B cell (primary cell): Measurements from ENCODE around the gene FBXL20. TPM values are rescaled to one million over a fixed set of nuclear protein-coding genes. Genes with fewer than 3 reads are reported as not detected.

Source experiments
- ATAC-seq: fragments of 200-7000 bp; cut with Tn5 transposase; one replicate; pipeline ENCODE4 v1.10.0; 2021; ENCODE audit warnings: low read depth, mild to moderate bottlenecking, moderate number of reproducible peaks, moderate library complexity
- CTCF ChIA-PET: fragments of 350-600 bp; sonication (Branson Sonifier 250); formaldehyde crosslinking; loops from one replicate; lab custom pipeline; 2021; ENCODE audit warnings: antibody characterized with exemption, inconsistent platforms; lab: Charles Lee
- POLR2A ChIA-PET: fragments of 350-600 bp; sonication (Branson Sonifier 250); formaldehyde crosslinking; loops from one replicate; lab custom pipeline; 2021; ENCODE audit warnings: antibody characterized with exemption; lab: Charles Lee
- DNase-seq: peaks from one replicate; pipeline ENCODE4 v3.0.0; 2013
- H2AFZ ChIP-seq: 2 replicates; pipeline ENCODE4 v1.6.1; 2012; ENCODE audit warnings: mild to moderate bottlenecking, low read depth, low read length; ENCODE audit not compliant: insufficient read depth, poor library complexity, severe bottlenecking
- H3K27ac ChIP-seq, 2 donors: 1 replicate in 1 of 2; 2 replicates in 1 of 2; pipeline ENCODE4 v1.5.1; 2012 to 2013; ENCODE audit warnings: low read length in 2 of 2, mild to moderate bottlenecking in 2 of 2, moderate library complexity in 1 of 2
- H3K27me3 ChIP-seq, 4 experiments: fragments of 200-600 bp in 1 of 4; sonication (generic) in 1 of 4; replicated peaks in 1 of 4; 1 replicate in 2 of 4; 2 replicates in 2 of 4; pipeline versions ENCODE4 v1.6.1 to v1.7.0; 2013 to 2016; ENCODE audit warnings: low read length in 3 of 4, mild to moderate bottlenecking in 2 of 4, mixed read lengths in 1 of 4, moderate library complexity in 1 of 4; ENCODE audit not compliant: insufficient read depth in 4 of 4, control insufficient read depth in 3 of 4; ENCODE audit errors: control extremely low read depth in 1 of 4
- H3K36me3 ChIP-seq, 2 experiments: replicated peaks in 1 of 2; 1 replicate in 1 of 2; 2 replicates in 1 of 2; pipeline versions ENCODE4 v1.6.1 to v1.7.1; 2013; ENCODE audit warnings: low read length in 1 of 2; ENCODE audit not compliant: insufficient read depth in 2 of 2, control insufficient read depth in 1 of 2; ENCODE audit errors: control extremely low read depth in 1 of 2, extremely low read depth in 1 of 2
- H3K4me1 ChIP-seq, 2 donors: fragments of 200-600 bp in 1 of 2; sonication (generic) in 1 of 2; 1 replicate in 1 of 2; 2 replicates in 1 of 2; pipeline versions ENCODE4 v1.5.1 to v1.6.1; 2013 to 2017; ENCODE audit warnings: low read length in 2 of 2; ENCODE audit not compliant: control insufficient read depth in 2 of 2, insufficient read depth in 2 of 2
- H3K4me2 ChIP-seq: replicated peaks from 2 replicates; pipeline ENCODE3; 2012; ENCODE audit warnings: mild to moderate bottlenecking, low read depth, low read length; ENCODE audit not compliant: poor library complexity, severe bottlenecking
- H3K4me3 ChIP-seq, 5 experiments: fragments of 200-600 bp in 1 of 5; sonication (generic) in 1 of 5; 1 replicate in 3 of 5; 2 replicates in 2 of 5; pipeline versions ENCODE4 v1.5.1 to v1.7.0; 2011 to 2016; ENCODE audit warnings: low read length in 4 of 5, mild to moderate bottlenecking in 4 of 5, low read depth in 2 of 5, control low read depth in 1 of 5, moderate library complexity in 1 of 5; ENCODE audit not compliant: insufficient read depth in 1 of 5; ENCODE audit errors: control extremely low read depth in 1 of 5, extremely low read depth in 1 of 5
- H3K79me2 ChIP-seq: fragments of 200-600 bp; sonication (generic); one replicate; pipeline ENCODE4 v1.6.0; 2016; ENCODE audit warnings: low read length; ENCODE audit not compliant: control insufficient read depth, insufficient read depth
- H3K9ac ChIP-seq: fragments of 200-600 bp; sonication (generic); 2 replicates; pipeline ENCODE4 v1.6.1; 2017; ENCODE audit warnings: mild to moderate bottlenecking, low read length, moderate library complexity
- H3K9me3 ChIP-seq, 3 donors: one replicate each; pipeline versions ENCODE4 v1.6.1 to v1.7.1; 2013; ENCODE audit warnings: low read length in 2 of 3; ENCODE audit not compliant: control insufficient read depth in 2 of 3, insufficient read depth in 1 of 3; ENCODE audit errors: control extremely low read depth in 1 of 3
- H4K20me1 ChIP-seq: 2 replicates; pipeline ENCODE4 v1.6.0; 2012; ENCODE audit warnings: mild to moderate bottlenecking, low read length; ENCODE audit not compliant: insufficient read depth, control insufficient read depth, poor library complexity, severe bottlenecking
- H3K27ac Mint-ChIP-seq: one replicate; pipeline ENCODE4 v1.8.0; 2021; ENCODE audit warnings: mixed read lengths
- H3K27me3 Mint-ChIP-seq: one replicate; pipeline ENCODE4 v1.8.0; 2021; ENCODE audit warnings: mixed read lengths
- H3K4me1 Mint-ChIP-seq: one replicate; pipeline ENCODE4 v1.8.0; 2021; ENCODE audit warnings: mixed read lengths
- H3K4me3 Mint-ChIP-seq: one replicate; pipeline ENCODE4 v1.8.0; 2021; ENCODE audit warnings: mixed read lengths
- H3K9me3 Mint-ChIP-seq: one replicate; pipeline ENCODE4 v1.8.0; 2022; ENCODE audit warnings: mixed read lengths; ENCODE audit not compliant: insufficient read depth
- CTCF ChIP-seq: fragments of 200-600 bp; IDR thresholded peaks from one replicate; pipeline ENCODE4 v1.8.0; 2022; ENCODE audit warnings: antibody characterized with exemption, mild to moderate bottlenecking
- EZH2 ChIP-seq: IDR thresholded peaks from 2 replicates; pipeline ENCODE4 v1.6.1; 2012; ENCODE audit warnings: borderline replicate concordance, low read depth, mild to moderate bottlenecking, moderate library complexity, low read length; ENCODE audit not compliant: insufficient read depth, poor library complexity, severe bottlenecking
- WGBS: methylation state at CpG from one replicate; pipeline ENCODE4 v1.1.5; 2013; ENCODE audit warnings: missing lambda C conversion rate; ENCODE audit not compliant: insufficient coverage; 5-methylcytosine and 5-hydroxymethylcytosine counted together
- intact Hi-C: fragments of 100-400 bp; cut with micrococcal nuclease; formaldehyde crosslinking; loops from one replicate; pipeline ENCODE4 v1.10.0; 2022
- polyA plus RNA-seq: library from polyadenylated mRNA; depleted of rRNA; stranded (reverse); fragments of >200 nt; gene quantifications from 2 replicates; pipeline ENCODE4 v1.2.3, GENCODE V29; 2012
- total RNA-seq, 2 donors: library from RNA; stranded (reverse); fragments of 120-200 nt in 1 of 2; gene quantifications; 1 replicate in 1 of 2; 2 replicates in 1 of 2; pipeline versions ENCODE4 v1.2.3 to v1.2.4, GENCODE V29; 2013 to 2022

The FBXL20 gene
- total and polyA plus RNA-seq, 2 donors (not counting 1 experiment from before 2014, with no cell fraction given), result 6.1 to 36.2 TPM

DNA sequence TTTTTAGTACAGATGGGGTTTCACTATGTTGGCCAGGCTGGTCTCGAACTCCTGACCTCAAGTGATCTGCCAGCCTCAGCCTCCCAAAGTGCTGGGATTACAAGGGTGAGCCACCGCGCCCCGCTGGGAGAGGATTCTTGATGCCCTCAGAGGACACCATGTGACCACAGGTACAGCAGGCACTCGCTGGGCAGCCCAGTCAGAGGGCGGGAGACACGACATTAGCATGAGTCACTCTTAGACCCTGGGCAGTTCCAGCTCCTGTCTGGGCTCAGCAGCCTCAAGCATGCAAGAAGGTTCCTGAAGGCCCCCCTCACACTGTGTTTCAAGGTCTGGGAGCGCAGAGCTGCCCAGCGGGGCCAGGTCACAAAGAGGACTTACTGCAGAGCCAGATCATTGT lies 187.6 kb downstream of the FBXL20 start:
- no peak for DNase-seq
- Histone ChIP-seq H3K79me2 (no peaks in the 10 kb centered on the region), H3K4me2 (no peak overlapping the region), H3K9me3 (peaks cover 0 to 3% (median 0%) of the 10 kb centered on the region in 3 donors), H3K27me3 (peaks cover 0 to 22% (median 4%) of the 10 kb centered on the region in 4 experiments), H2AFZ (no peak overlapping the region), H3K4me3 (no peak overlapping the region), H3K9ac (no peak overlapping the region), H3K27ac (no peak overlapping the region), H4K20me1 (no peaks in the 10 kb centered on the region), H3K4me1 (peaks cover 16 to 20% of the 10 kb centered on the region in 2 donors), H3K36me3 (no peaks in the 10 kb centered on the region)
- H3K4me1 Mint-ChIP-seq, result peaks cover 16% of the 10 kb centered on the region
- POLR2A ChIA-PET, result no interaction called here
- no peaks in the 10 kb centered on the region for H3K9me3 Mint-ChIP-seq
- WGBS, result 85% methylated on average over 9 of the region's 9 CpGs
- ATAC-seq, result no peak
- peaks cover 19% of the 10 kb centered on the region for H3K27me3 Mint-ChIP-seq
- intact Hi-C loops, result no loop called here
- no peak overlapping the region for H3K27ac Mint-ChIP-seq
- TF ChIP-seq EZH2, result no peak
- no peak for TF ChIP-seq CTCF
- H3K4me3 Mint-ChIP-seq, result no peak overlapping the region
- CTCF ChIA-PET, result interaction anchor here (18.9 kb wide), 1 partner anchor 26 kb away, joined by 707 read pairs; no protein-coding TSS in a partner anchor

GRCh38 chr17:39212841-39213480 lies 188.5 kb downstream of the FBXL20 start:
- no peaks in the 10 kb centered on the region for H3K36me3 ChIP-seq
- no peak overlapping the region for H3K4me3 Mint-ChIP-seq

More at GRCh38 chr17:39212841-39213480, 188.5 kb downstream of the FBXL20 start:
- H3K9me3 ChIP-seq, result peaks cover 0 to 3% (median 0%) of the 10 kb centered on the region in 3 donors
- no peak overlapping the region for H2AFZ ChIP-seq
- ChIA-PET CTCF (interaction anchor here (0.6 to 18.9 kb wide), 2 partner anchors 27 to 308 kb away, joined by 3 to 707 read pairs; no protein-coding TSS in a partner anchor), POLR2A (no interaction called here)
- WGBS, result 92% methylated on average over 15 of the region's 16 CpGs
- peaks cover 25 to 29% of the 10 kb centered on the region in 2 donors for H3K4me1 ChIP-seq
- ATAC-seq (no peak), DNase-seq (no peak)
- no peak for TF ChIP-seq CTCF
- TF ChIP-seq EZH2, result no peak
- H3K4me1 Mint-ChIP-seq, result peaks cover 25% of the 10 kb centered on the region
- H3K4me3 ChIP-seq, result no peak overlapping the region
- H3K4me2 ChIP-seq, result no peak overlapping the region
- H3K9ac ChIP-seq, result no peak overlapping the region
- peaks cover 18% of the 10 kb centered on the region for H3K27me3 Mint-ChIP-seq
- H3K9me3 Mint-ChIP-seq, result no peaks in the 10 kb centered on the region
- H4K20me1 ChIP-seq, result no peaks in the 10 kb centered on the region
- no peaks in the 10 kb centered on the region for H3K79me2 ChIP-seq
- intact Hi-C loops, result no loop called here
- peaks cover 0 to 18% (median 4%) of the 10 kb centered on the region in 4 experiments for H3K27me3 ChIP-seq
- H3K27ac ChIP-seq, result no peak overlapping the region
- H3K27ac Mint-ChIP-seq, result peak overlapping the region; percentile 37
